Measurements from ENCODE around the gene CYP4F22. TPM values are rescaled to one million over a fixed set of nuclear protein-coding genes. Genes with fewer than 3 reads are reported as not detected.

CYP4F22 gene
- total RNA-seq, 2 donors from 2014 or later, result not detected

- no peak for TF ChIP-seq CTCF (IDR thresholded peaks at IDR 0.05)
- TF ChIP-seq POLR2A (IDR thresholded peaks at IDR 0.05), result no peak
- ATAC-seq (no peak), DNase-seq (no peak)
- H3K27me3 ChIP-seq, result no peaks in the 10 kb centered on the region
- WGBS, 2 donors, result 63 to 83% methylated on average over 1 of the region's 1 CpG
- intact Hi-C loops (cut with DNase I), result no loop called here
- H3K9me3 ChIP-seq, result peaks cover 0 to 5% (median 0%) of the 10 kb centered on the region in 3 donors
- no peak overlapping the region for H3K4me3 ChIP-seq
- no peaks in the 10 kb centered on the region for H3K4me1 ChIP-seq
- no peaks in the 10 kb centered on the region for H3K36me3 ChIP-seq (replicated peaks in 1 of 2; ENCODE audit: insufficient read depth in 1 of 2, low read depth in 2 of 2)
- H3K27ac ChIP-seq, result no peak overlapping the region
Observed at GRCh38 chr19:15517778-15518177, 9.5 kb downstream of the CYP4F22 start.

- Histone ChIP-seq H3K27ac (no peak overlapping the region), H3K4me1 (no peaks in the 10 kb centered on the region), H3K4me3 (no peak overlapping the region), H3K27me3 (no peaks in the 10 kb centered on the region), H3K36me3 (replicated peaks in 1 of 2; ENCODE audit: insufficient read depth in 1 of 2, low read depth in 2 of 2) (no peaks in the 10 kb centered on the region), H3K9me3 (peaks cover 0 to 5% (median 0%) of the 10 kb centered on the region in 3 donors)
- ATAC-seq (no peak), DNase-seq (no peak)
- intact Hi-C loops (cut with DNase I), result no loop called here
- WGBS, 2 donors, result 62 to 67% methylated on average over 4 to 6 of the region's 6 CpGs
- TF ChIP-seq CTCF (IDR thresholded peaks at IDR 0.05) (no peak), POLR2A (IDR thresholded peaks at IDR 0.05) (no peak)
Observed at GRCh38 chr19:15519433-15519976, 11.2 kb downstream of the CYP4F22 start.

- WGBS, 2 donors, result 74 to 78% methylated on average over 3 to 5 of the region's 5 CpGs
- TF ChIP-seq CTCF (IDR thresholded peaks at IDR 0.05), result no peak
- TF ChIP-seq POLR2A (IDR thresholded peaks at IDR 0.05), result no peak
Observed at GRCh38 chr19:15524781-15525180, 16.5 kb downstream of the CYP4F22 start.

GRCh38 chr19:15525291-15525690, 17.0 kb downstream of the CYP4F22 start:
- 78 to 89% methylated on average over 15 of the region's 15 CpGs for WGBS, 2 donors

More at GRCh38 chr19:15524781-15525180, 16.5 kb downstream of the CYP4F22 start:
- intact Hi-C loops (cut with DNase I), result no loop called here
- no peaks in the 10 kb centered on the region for H3K27me3 ChIP-seq
- H3K4me3 ChIP-seq, result no peak overlapping the region
- no peak for DNase-seq
- H3K27ac ChIP-seq, result no peak overlapping the region
- H3K9me3 ChIP-seq, result no peaks in the 10 kb centered on the region
- H3K4me1 ChIP-seq, result no peaks in the 10 kb centered on the region
- no peak for ATAC-seq
- H3K36me3 ChIP-seq (replicated peaks in 1 of 2; ENCODE audit: insufficient read depth in 1 of 2, low read depth in 2 of 2), result no peaks in the 10 kb centered on the region

More at GRCh38 chr19:15525291-15525690, 17.0 kb downstream of the CYP4F22 start:
- no peaks in the 10 kb centered on the region for H3K27me3 ChIP-seq
- TF ChIP-seq CTCF (IDR thresholded peaks at IDR 0.05) (no peak), POLR2A (IDR thresholded peaks at IDR 0.05) (no peak)
- no peak overlapping the region for H3K27ac ChIP-seq
- intact Hi-C loops (cut with DNase I), result no loop called here
- DNase-seq, result no peak
- no peaks in the 10 kb centered on the region for H3K36me3 ChIP-seq (replicated peaks in 1 of 2; ENCODE audit: insufficient read depth in 1 of 2, low read depth in 2 of 2)
- H3K9me3 ChIP-seq, result no peaks in the 10 kb centered on the region
- ATAC-seq, result no peak
- no peak overlapping the region for H3K4me3 ChIP-seq
- no peaks in the 10 kb centered on the region for H3K4me1 ChIP-seq

All from body of pancreas (tissue), 4 donors.